Stimulated activated CD8-positive, alpha-beta memory T cell treated with anti-CD3 and anti-CD28 coated beads, Interleukin-7, amount 100 ng/mL, for 4 hours (primary cell): Measurements from ENCODE around the gene KCNQ1OT1.
"Not testable (repeated sequence)": the region's sequence is repeated elsewhere in the genome, so short reads cannot be mapped to it uniquely, and the experiment has no call there.

Experiments used
- DNase-seq, 2 donors: peaks; one replicate each; pipeline ENCODE4 v3.0.0-alpha.2; 2020; ENCODE audit warnings: low read depth in 2 of 2

Gene KCNQ1OT1

DNA sequence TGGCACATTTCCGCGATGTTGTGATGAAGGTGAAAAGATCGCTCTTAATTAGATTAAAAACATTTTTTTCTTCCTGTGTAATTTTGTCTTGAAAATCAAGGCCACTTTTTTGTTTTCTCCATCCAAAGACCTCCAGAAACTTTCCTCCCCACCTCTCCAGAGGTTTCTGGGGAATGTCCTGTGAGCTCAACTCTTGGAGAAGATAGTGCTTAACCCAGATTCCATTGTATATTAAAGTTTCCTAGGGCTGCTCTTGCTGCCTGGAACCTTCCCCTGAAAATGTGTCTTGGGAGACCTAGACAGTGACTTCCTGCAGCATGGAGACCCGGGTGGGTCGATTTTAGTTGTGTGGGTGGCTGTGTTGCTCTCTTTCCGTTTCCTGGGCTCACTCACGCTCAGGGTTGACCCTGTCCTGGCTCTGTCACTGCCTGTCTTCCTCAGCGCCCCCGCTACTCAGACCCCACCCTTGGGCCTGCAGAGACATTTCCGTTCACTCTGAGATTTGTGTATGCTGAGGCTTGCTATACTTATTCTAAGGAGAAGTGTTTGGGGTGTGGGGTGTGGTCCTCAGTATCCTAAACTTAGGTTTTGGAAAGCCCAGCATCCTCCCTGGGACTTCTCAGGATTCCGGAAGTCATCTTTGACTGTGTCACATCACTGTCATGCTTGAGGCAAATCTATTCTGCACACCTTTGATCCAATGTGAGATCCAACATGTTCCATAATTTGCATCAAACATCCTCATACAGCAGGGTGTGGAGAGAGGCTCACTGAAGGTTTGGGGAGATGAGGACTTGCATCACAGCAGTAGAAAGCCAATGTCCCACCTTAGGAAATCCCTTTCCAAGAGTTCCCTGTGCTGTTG, 47.2 kb downstream of the KCNQ1OT1 start:
- DNase-seq: no peak

DNA sequence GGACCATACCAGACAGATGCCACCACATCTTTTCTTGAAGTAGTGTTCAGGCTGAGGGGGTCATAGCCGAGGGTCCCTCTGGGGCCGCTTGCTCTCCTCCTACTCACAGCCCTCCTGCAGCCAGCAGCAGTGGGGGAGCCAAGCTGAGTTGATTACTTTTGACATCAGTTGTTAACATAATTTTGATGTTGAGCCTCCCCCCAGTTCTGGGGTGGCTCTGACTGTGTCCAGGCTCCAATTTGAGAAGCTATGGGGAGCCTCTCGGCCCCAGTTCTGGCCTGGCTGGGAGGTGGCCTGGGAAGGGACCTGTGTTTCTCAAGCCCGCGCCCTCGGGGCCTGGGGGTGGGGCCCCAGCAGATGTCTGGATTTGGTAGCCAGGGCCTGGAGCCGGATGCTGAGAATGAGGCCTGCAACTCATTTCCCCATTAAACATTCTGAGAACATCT, 47.9 kb downstream of the KCNQ1OT1 start:
- no peak for DNase-seq

DNA sequence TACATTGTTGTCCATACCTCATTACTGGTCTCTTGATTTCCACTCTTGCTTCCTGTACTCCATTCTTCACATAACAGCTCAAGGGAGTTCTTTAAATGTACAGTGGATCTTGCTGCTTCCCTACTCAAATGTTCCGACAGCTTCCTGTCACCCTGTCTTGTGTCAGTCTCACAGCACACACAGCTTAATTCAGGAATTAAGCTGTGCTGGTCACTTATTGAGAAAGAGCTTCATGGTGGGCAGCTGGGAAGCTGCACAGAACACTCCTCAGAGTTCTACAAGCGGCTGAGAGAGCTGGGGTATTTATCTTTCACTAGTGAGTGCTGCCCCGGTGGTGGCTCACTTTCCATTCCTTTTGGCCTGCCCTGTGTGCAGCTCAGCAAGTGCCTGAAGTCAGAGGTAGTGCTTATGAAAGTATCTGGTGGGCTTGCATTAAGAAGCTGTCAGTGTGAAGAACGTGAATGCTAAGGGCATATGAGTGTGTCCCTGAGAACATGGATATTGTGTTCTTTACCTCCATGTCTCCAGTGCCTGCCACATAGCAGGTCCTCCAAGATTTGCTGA, 48.7 kb downstream of the KCNQ1OT1 start:
- DNase-seq: no peak

DNA sequence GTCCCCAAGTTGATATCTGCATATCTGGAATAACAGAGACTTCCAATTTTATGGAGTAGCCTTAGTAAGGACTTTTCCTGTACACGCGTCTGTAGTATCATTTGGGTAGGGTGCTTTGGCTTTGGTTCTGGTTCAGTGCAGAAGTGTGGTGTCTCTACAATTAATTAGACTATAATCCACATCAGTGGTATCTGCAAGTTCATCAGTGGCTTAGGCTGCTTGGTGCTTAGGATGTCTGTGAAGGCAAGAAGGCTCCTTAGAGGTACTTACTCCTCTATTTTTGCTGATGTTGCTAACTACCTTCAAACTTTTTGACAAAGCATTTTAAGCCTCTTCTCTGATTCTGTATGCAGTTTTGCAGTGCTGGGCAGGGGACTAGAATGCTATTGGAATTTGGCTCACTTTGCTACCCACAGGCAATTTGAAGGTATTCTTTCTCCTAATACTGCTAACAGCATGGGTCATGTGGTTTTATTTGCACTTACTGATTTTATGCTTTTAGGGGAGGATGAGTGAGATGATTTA, 49.4 kb downstream of the KCNQ1OT1 start:
- DNase-seq: no peak

DNA sequence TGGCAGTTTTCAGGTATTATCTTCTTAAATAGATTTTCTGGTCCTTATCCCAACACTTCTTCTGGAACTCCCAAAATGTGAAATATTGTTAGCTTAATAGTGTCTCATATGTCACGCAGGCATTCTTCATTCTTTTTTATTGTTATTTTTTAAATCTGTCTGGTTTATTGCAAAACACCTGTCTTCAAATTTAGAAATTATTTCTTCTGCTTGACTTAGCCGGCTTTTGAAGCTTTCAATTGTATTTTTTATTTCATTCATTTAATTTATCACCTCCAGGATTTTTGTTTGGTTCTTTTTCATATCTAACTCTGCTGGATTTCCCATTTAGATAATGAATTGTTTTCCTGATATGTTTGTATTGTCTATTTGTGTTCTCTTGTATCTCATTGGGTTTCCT, 49.9 kb downstream of the KCNQ1OT1 start:
- DNase-seq: no peak

DNA sequence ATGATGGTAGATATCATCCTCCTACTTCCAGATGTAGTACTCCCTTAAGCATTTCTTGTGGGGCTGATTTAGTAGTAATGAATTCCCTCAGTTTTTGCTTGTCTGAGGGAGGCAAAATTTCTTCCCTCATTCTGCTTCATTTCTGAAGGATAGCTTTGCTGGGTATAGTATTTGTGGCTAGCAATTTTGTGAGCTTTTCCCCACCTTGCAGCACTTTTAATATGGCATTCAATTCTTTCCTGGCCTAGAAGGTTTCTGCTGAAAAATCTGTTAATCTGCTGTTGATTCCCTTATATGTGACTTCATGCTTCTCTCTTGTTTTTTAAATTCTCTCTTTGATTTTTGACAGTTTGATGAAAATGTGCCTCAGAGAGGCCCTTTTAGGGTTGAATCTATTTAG, 50.4 kb downstream of the KCNQ1OT1 start:
- no peak for DNase-seq

DNA sequence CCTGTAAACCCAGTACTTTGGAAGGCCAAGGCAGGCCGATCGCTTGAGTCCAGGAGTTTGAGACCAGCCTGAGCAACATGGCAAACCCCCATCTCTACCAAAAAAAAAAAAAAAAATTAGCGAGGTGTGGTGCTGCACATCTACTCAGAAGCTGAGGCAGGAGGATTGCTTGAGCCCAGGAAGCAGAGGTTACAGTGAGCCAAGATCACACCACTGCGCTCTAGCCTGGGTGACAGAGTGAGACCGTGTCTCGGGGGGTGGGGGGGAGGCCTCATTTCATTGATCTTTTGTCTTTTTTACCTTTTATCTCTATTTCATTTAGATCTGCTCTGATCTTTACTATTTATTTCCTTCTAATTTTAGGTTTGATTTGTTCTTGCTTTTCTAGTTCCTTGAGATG, 51.8 kb downstream of the KCNQ1OT1 start:
- DNase-seq: no peak

DNA sequence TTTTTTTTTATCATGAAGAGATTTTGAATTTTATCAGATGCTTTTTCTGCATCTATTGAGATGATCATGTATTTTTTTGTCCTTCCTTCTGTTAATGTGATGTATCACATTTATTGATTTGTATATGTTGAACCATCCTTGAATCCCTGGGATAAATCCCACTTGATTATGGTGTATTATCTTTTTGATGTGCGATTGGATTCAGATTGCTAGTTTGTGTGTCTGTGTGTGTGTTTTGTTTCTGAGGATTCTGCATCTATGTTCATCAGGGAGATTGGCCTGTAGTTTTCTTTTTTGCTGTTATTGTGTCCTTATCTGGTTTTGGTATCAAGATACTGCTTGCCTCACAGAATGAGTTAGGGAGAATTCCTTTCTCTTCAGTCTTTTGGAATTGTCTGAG, 52.6 kb downstream of the KCNQ1OT1 start:
- no peak for DNase-seq

DNA sequence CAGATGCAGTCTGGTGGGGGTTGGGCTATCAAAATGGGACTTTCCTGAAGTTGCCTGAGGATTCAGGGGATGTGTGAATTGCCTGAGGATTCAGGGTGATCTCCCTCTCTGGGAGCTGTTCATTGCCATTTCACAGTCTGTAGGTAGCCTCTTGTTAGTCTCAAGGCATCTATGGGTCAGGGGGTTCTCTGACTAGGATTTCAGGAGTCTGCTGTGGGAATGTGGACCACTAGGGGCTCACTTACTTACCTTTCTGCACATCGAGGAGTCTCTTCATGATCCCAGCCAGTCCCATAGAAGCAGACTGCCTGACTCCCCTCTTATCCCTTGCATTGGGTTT, 54.0 kb downstream of the KCNQ1OT1 start:
- no peak for DNase-seq

DNA sequence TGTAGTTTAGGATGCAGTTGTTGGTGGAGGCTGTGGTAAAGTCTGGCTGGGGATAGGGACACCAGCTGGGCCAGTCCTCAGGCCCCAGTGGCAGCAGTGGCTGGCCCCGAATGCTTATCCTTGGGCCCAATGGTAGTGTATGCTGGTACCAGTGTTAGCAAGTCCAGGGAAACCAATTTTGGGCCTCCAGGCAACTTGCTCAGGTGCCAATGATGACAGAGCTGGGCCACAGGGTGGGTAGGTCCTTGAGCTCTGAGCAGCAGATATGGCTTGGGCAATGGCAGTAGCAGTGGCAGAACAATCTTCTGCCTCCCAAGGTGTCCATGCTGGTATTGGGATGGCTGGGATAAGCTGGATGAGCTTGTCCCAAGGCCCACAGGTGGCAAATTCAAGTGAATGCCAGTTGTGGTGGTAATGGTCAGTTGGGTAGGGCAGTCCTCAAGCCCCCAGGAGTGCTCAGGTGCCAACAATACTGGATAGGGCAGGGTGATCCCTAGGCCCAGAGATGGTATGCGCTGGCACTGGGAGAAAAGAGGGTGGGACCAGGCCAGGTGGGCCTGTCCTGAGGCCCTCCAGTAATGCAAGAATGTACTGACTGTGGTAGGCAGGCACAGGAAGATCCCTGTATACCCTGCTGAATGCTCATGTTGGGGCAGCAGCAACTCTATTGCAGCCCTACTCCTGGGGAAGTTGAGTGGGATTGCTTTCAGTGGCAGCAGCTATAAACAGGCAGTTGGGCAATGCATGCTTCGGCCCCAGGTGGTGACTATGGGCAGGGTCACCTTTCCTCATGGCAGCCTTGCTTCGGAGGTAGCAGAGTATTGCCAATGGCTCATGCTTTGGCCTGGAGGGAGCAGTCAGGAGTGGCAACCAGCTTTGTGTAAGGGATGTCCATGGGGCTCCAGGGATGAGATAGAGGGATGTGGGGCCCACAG, 54.7 kb downstream of the KCNQ1OT1 start:
- DNase-seq: no peak

DNA sequence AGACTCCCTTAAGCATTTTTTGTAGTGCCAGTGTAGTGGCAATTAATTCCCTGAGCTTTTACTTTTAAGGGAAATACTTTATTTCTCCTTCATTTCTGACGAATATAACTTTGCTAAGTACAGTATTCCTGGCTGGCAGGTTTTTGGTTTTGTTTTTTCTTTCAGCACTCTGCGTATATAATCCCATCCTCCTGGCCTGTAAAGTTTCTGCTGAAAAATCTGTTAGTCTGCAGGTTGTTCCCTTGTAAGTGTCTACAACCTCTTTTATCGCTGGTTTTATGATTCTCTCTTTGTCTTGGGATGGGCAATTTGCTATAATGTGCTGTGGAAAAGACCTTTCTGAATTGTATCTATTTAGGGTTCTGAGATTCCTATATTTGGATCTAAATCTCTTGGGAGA, 56.0 kb downstream of the KCNQ1OT1 start:
- DNase-seq: no peak

DNA sequence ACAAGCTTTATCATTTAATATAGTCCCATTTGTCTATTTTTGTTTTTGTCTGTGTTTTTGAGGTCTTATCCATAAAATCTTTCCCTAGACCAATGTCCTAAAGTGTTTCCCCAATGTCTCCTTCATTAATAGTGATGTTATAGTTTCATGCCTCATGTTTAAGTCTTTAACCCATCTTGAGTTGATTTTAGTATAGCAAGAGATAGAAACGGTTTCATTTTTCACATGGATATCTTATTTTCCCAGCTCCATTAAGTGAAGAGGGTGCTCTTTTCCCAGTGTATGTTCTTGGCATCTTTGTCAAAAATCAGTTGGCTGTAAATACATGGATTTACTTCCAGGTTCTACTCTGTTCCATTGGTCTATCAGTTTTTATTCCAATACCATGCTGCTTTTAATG, 58.2 kb downstream of the KCNQ1OT1 start:
- no peak for DNase-seq

DNA sequence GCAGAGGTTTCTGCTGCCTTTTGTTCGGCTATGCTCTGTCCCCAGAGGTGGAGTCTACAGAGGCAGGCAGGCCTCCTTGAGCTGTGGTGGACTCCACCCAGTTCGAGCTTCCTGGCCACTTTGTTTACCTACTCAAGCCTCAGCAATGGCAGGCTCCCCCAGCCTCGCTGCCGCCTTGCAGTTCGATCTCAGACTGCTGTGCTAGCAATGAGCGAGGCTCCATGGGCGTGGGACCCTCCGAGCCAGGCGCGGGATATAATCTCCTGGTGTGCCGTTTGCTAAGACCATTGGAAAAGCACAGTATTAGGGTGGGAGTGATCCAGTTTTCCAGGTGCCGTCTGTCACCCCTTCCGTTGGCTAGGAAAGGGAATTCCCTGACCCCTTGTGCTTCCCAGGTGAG, 60.0 kb downstream of the KCNQ1OT1 start:
- not testable (repeated sequence) for DNase-seq

DNA sequence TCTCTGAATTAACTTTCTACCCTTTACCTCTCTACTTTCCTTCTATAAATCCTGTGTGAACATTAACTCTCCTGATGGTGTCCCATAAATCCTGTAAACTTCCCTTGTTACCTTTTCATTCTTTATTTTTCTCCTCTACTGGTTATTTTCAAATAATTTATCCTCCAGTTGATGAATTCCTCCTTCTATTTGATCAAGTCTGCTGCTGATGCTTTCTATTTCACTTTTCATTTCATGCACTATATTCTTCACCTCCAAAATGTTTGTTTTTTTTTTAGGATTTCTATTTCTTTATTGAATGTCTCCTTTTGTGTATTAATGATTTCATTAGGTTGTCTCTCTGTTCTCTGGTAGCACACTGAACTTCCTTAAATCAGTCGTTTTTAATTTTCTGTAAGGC, 68.6 kb downstream of the KCNQ1OT1 start:
- no peak for DNase-seq

DNA sequence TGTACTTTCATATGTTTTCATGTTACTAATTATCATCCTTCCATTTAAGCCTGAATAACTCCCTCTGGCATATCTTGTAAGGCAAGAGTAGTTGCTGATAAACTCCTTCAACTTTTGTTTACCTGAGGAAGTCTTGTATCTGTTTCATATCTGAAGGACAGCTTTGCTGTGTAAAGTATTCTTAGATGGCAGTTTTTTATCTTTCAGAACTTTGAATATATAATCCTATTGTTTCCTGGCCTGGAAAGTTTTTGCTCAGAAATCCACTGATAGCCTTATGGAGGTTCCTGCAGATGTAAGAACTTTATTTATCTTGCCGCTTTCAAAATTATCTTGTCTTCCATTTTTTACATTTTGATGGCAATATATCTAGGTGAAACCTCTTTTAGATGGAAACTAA, 69.1 kb downstream of the KCNQ1OT1 start:
- DNase-seq: no peak

DNA sequence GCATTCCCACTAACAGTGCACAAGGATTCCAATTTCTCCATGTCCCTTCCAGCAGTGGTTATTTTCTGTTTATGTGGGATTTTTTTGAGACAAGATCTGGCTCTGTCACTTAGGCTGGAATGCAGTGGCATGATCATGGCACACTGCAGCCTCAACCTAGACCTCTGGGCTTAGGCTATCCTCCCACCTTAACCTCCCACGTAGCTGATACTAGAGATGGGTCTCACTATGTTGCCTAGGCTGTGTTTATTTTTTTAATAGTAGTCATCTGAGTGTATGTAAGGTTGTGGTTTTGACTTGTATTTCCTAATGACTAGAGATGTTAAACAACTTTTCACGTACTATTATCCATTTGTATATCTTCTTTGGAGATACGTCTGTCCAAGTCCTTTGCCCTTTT, 74.6 kb downstream of the KCNQ1OT1 start:
- no peak for DNase-seq

DNA sequence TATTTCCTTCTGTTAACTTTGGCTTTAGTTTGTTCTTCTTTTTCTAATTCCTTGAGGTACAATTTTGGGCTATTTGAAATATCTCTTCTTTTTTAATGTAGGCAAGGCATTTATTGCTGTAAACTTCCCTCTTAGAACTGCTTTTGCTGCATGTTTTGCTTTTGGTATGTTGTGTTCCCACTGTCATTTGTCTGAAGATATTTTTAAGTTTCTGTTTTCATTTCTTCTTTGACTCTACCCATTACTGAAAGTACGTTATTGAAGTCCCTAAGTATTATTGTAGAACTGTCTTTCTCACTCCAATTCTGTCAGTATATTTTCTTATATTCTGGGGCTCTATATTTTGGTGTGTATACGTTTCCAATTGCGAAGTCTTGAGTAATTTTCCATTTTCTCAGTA, 77.9 kb downstream of the KCNQ1OT1 start:
- DNase-seq: no peak

DNA sequence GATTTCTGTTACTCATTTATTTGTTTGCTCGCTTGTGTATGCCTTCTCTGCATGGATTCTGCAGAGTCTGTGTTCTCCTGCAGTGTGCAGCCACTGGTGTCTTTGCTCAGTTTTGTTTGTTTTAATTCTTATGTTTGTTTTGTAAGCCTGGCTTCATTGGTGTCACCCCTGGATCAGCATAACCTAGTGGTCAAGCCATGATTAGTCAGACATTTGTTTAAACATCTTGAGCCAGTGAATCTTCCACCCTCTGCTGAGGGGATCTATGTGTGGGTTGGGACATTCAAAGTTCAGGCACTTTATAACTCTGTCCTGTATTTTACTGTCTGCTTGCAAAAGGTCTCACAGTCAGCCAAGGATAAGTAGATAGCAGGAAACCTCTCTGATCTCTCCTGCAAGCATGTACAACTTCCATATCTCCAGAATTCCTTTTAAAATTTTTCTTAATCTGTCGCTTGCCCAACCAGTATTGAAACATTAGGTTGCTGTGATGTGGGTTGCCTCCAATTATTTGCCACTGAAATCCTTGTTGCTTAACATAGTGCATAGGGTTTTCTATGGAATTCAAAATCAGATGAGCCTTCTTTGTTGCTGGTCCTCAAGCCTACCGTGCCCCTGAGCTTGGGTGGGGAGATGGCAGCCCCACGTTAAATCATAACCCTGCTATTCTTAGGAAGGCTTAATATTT, 86.8 kb downstream of the KCNQ1OT1 start:
- no peak for DNase-seq

DNA sequence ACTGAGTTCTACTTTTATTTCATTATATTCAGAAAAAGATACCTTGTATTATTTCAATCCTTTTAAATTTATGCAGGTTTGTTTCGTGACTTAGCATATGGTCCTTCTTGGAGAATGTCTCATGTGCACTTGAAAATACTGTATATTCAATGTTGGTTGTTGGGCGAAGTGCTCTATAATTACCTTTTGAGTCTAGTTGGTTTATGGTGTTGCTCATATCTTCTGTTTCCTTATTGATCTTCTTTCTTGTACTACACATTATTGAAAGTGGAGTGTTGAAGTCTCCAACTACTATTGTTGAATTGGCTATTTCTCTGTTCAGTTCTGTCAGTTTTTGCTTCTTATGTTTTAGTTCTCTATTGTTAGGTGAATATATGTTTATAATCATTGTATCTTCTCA, 90.4 kb downstream of the KCNQ1OT1 start:
- no peak for DNase-seq

DNA sequence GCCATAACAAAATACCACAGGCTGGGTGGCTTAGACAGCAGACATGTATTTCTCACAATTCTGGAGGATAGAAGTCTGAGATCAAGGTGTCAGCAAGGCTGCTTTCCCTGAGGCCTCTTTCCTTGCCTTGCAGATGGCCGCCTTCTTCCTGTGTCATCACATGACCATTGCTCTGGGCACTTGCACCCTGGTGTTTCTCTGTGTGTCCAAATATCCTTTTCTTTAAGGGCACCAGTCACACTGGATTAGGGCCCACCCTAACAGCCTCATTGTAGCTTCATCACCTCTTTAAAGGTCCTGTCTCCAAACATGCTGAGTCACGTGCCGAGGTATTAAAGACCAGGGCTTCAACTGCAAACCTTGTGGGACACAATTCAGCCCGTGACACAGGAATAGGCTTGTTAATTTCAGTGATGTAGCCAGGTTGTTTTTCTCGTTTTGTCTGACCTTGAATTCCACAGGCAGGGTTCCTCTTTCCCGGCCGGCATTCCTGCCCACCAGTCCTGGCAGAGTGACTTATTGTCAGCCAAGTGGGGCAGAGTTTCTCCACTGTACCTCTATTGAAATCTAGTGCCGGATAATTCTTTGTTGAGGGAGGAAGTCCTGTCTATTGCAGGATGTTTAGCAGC, 100.1 kb downstream of the KCNQ1OT1 start:
- no peak for DNase-seq

DNA sequence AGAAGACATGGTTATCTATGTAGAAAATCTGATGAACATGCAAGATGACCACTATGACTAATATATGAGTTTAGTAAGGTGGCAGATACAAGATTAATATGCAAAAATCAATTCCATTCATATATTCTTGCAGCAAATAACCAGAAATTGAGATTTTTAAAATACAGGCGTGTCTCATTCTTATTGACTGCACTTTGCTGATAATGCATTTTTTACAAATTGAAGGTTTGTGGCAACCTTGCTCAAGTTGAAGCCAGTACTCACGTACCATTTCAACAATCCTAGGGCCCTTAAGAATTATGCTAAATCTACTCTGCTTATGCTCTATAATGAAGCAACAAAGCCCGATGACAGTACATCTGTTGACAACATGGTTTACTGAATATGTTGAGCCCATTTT, 104.6 kb downstream of the KCNQ1OT1 start:
- no peak for DNase-seq
